Glutamatergic neuron (in vitro differentiated cells): ENCODE measurements around the gene PSKH1. TPM values are rescaled to one million over a fixed set of nuclear protein-coding genes. Genes with fewer than 3 reads are reported as not detected.

ENCODE experiments used
- DNase-seq: peaks from one replicate; pipeline ENCODE4 v3.0.0; 2022
- H3K27ac Mint-ChIP-seq: one replicate; pipeline ENCODE4 v1.8.0; 2020; ENCODE audit warnings: mild to moderate bottlenecking, mixed read lengths, inconsistent platforms; ENCODE audit not compliant: unreplicated experiment
- H3K27me3 Mint-ChIP-seq: one replicate; pipeline ENCODE4 v1.8.0; 2020; ENCODE audit warnings: mild to moderate bottlenecking, moderate library complexity, mixed read lengths, inconsistent platforms; ENCODE audit not compliant: unreplicated experiment
- H3K36me3 Mint-ChIP-seq: one replicate; pipeline ENCODE4 v1.8.0; 2020; ENCODE audit warnings: mild to moderate bottlenecking, mixed read lengths, inconsistent platforms; ENCODE audit not compliant: unreplicated experiment
- H3K4me1 Mint-ChIP-seq: one replicate; pipeline ENCODE4 v1.8.0; 2020; ENCODE audit warnings: mild to moderate bottlenecking, low read depth, mixed read lengths, inconsistent platforms; ENCODE audit not compliant: unreplicated experiment
- H3K4me3 Mint-ChIP-seq: one replicate; pipeline ENCODE4 v1.8.0; 2020; ENCODE audit warnings: mild to moderate bottlenecking, mixed read lengths, inconsistent platforms; ENCODE audit not compliant: unreplicated experiment
- H3K9me3 Mint-ChIP-seq: one replicate; pipeline ENCODE4 v1.8.0; 2020; ENCODE audit warnings: mild to moderate bottlenecking, moderate library complexity, mixed read lengths, inconsistent platforms; ENCODE audit not compliant: unreplicated experiment
- CTCF ChIP-seq: fragments of 200-600 bp; sonication (generic); IDR thresholded peaks from one replicate; pipeline ENCODE4 v1.5.0; 2021; ENCODE audit not compliant: partially characterized antibody, unreplicated experiment
- total RNA-seq: library from RNA; stranded (reverse); fragmentation: NEBNext Ultra II Directional; extraction: Animal tissue kit (Norgen Biotek cat#: 25700); gene quantifications from one replicate; pipeline ENCODE4 v1.2.1, GENCODE V29; 2021; ENCODE audit not compliant: unreplicated experiment

The PSKH1 gene
- total RNA-seq, 1 donor from 2014 or later = 27.9 TPM

GRCh38 chr16:67868290-67868689 is 24.8 kb upstream of the PSKH1 start:
- no peaks in the 10 kb centered on the region for H3K27me3 Mint-ChIP-seq
- H3K36me3 Mint-ChIP-seq = no peaks in the 10 kb centered on the region
- H3K4me3 Mint-ChIP-seq = no peak overlapping the region
- DNase-seq = no peak
- peaks cover 6% of the 10 kb centered on the region for H3K4me1 Mint-ChIP-seq
- TF ChIP-seq CTCF = no peak
- H3K9me3 Mint-ChIP-seq = peaks cover 3% of the 10 kb centered on the region
- no peak overlapping the region for H3K27ac Mint-ChIP-seq

- H3K4me3 Mint-ChIP-seq = no peak overlapping the region
- peaks cover 10% of the 10 kb centered on the region for H3K4me1 Mint-ChIP-seq
- H3K27ac Mint-ChIP-seq = no peak overlapping the region
- no peak for TF ChIP-seq CTCF
- H3K27me3 Mint-ChIP-seq = no peaks in the 10 kb centered on the region
- H3K9me3 Mint-ChIP-seq = peaks cover 6% of the 10 kb centered on the region
- no peaks in the 10 kb centered on the region for H3K36me3 Mint-ChIP-seq
- no peak for DNase-seq
These were observed 23.4 kb upstream of the PSKH1 start for GRCh38 chr16:67869653-67870052.

GRCh38 chr16:67871256-67871655 is 21.8 kb upstream of the PSKH1 start:
- no peak for TF ChIP-seq CTCF
- Mint-ChIP-seq H3K27ac (no peak overlapping the region), H3K4me3 (no peak overlapping the region), H3K4me1 (peaks cover 14% of the 10 kb centered on the region), H3K36me3 (no peaks in the 10 kb centered on the region), H3K9me3 (peaks cover 10% of the 10 kb centered on the region), H3K27me3 (no peaks in the 10 kb centered on the region)
- DNase-seq = no peak

- peak overlapping the region; percentile 56 for H3K27ac Mint-ChIP-seq
- no peaks in the 10 kb centered on the region for H3K27me3 Mint-ChIP-seq
- peak overlapping the region; percentile 55 for H3K4me3 Mint-ChIP-seq
- DNase-seq = no peak
- H3K9me3 Mint-ChIP-seq = peaks cover 10% of the 10 kb centered on the region
- no peaks in the 10 kb centered on the region for H3K36me3 Mint-ChIP-seq
- peaks cover 14% of the 10 kb centered on the region for H3K4me1 Mint-ChIP-seq
- TF ChIP-seq CTCF = no peak
These were observed 20.9 kb upstream of the PSKH1 start for GRCh38 chr16:67872131-67872630.

GRCh38 chr16:67872631-67873434 is 20.2 kb upstream of the PSKH1 start, which contains the start of gene EDC4:
Gene EDC4, plus strand, starts transcription at chr16:67873052. Its CDS starts 210 bp downstream, at chr16:67873262.
- Mint-ChIP-seq H3K27ac (peak within 1 kb of the TSS; percentile 91), H3K9me3 (peaks cover 10% of the 10 kb centered on the region), H3K4me3 (peak within 1 kb of the TSS; percentile 94), H3K4me1 (peaks cover 14% of the 10 kb centered on the region), H3K36me3 (no peaks in the 10 kb centered on the region), H3K27me3 (peaks cover 3% of the 10 kb centered on the region)
- DNase-seq = peak; percentile 88
- TF ChIP-seq CTCF = no peak
